ENCODE data around the gene ATF3. TPM values are rescaled to one million over a fixed set of nuclear protein-coding genes. Genes with fewer than 3 reads are reported as not detected.

ATF3 gene
- total and polyA plus RNA-seq, 2 of the 4 experiments (the other 2 are of a cell fraction) = 9.9 to 12.3 TPM

GRCh38 chr1:212582808-212583615 lies 25.5 kb upstream of the ATF3 start:
- ATAC-seq (ENCODE audit: low read depth) (no peak), DNase-seq (no peak)
- TF ChIP-seq SMC3 (IDR thresholded peaks at IDR 0.05; ENCODE audit: low read depth, low read length) (no peak), RAD21 (IDR thresholded peaks at IDR 0.05; ENCODE audit: low read length) (no peak), ELK1 (IDR thresholded peaks at IDR 0.05; ENCODE audit: borderline replicate concordance, low read depth, low read length) (no peak), BHLHE40 (IDR thresholded peaks at IDR 0.05; ENCODE audit: low read depth, low read length) (no peak), MXI1 (IDR thresholded peaks at IDR 0.05; ENCODE audit: borderline replicate concordance, low read depth, low read length) (no peak), RCOR1 (IDR thresholded peaks at IDR 0.05; ENCODE audit: insufficient replicate concordance, low read length) (no peak), CTCF (conservative IDR thresholded peaks at IDR 0.05; ENCODE audit: low read depth, low read length) (no peak), CHD1 (IDR thresholded peaks at IDR 0.05; ENCODE audit: low read depth, low read length) (no peak), POLR2A (IDR thresholded peaks at IDR 0.05; ENCODE audit: low read depth, low read length) (no peak), MAZ (IDR thresholded peaks at IDR 0.05; ENCODE audit: borderline replicate concordance, low read depth, low read length) (no peak), RFX5 (IDR thresholded peaks at IDR 0.05; ENCODE audit: low read depth, low read length) (no peak), FOS (IDR thresholded peaks at IDR 0.05; ENCODE audit: low read depth, low read length) (no peak), NFE2L2 (IDR thresholded peaks at IDR 0.05; ENCODE audit: low read depth, low read length) (no peak), MAFK (IDR thresholded peaks at IDR 0.05; ENCODE audit: low read depth, low read length) (no peak), CEBPB (IDR thresholded peaks at IDR 0.05; ENCODE audit: low read depth, low read length) (no peak)
- TF ChIP-seq, protein P1, sequence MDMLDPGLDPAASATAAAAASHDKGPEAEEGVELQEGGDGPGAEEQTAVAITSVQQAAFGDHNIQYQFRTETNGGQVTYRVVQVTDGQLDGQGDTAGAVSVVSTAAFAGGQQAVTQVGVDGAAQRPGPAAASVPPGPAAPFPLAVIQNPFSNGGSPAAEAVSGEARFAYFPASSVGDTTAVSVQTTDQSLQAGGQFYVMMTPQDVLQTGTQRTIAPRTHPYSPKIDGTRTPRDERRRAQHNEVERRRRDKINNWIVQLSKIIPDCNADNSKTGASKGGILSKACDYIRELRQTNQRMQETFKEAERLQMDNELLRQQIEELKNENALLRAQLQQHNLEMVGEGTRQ (IDR thresholded peaks at IDR 0.05; ENCODE audit: low read depth, low read length) = no peak
- Histone ChIP-seq H2BK20ac (ENCODE audit: low read depth, low read length) (no peak overlapping the region), H4K20me1 (ENCODE audit: insufficient read depth, low read length) (no peaks in the 10 kb centered on the region), H2AFZ (replicated peaks; ENCODE audit: low read length, poor library complexity) (peak overlapping the region; percentile 58), H3K4me1 (ENCODE audit: control insufficient read depth, insufficient read depth, low read length) (peaks cover 8% of the 10 kb centered on the region), H4K8ac (ENCODE audit: low read depth in 2 of 2, low read length in 2 of 2) (no peak overlapping the region), H2BK15ac (ENCODE audit: low read depth, low read length) (no peak overlapping the region), H3K9ac (ENCODE audit: low read depth, low read length) (no peak overlapping the region), H4K5ac (ENCODE audit: low read depth, low read length) (no peak overlapping the region), H4K91ac (ENCODE audit: insufficient read depth, low read depth, low read length) (no peak overlapping the region), H2AK9ac (replicated peaks; ENCODE audit: low read depth, low read length, poor library complexity) (no peak overlapping the region), H3K27ac (ENCODE audit: insufficient read depth, low read length) (no peak overlapping the region), H3K4me3 (ENCODE audit: insufficient read depth, low read depth, low read length) (no peak overlapping the region), H3K14ac (replicated peaks; ENCODE audit: low read depth, low read length) (no peak overlapping the region), H3K9me1 (ENCODE audit: insufficient read depth, low read length) (no peaks in the 10 kb centered on the region; the same call in 1 of the 2 replicates), H3K9me3 (ENCODE audit: control insufficient read depth, insufficient read depth, low read length) (no peaks in the 10 kb centered on the region), H3K4me2 (ENCODE audit: low read depth, low read length) (no peak overlapping the region), H2AK5ac (ENCODE audit: low read depth, low read length) (no peak overlapping the region), H3K27me3 (ENCODE audit: control insufficient read depth, insufficient read depth, low read length) (peaks cover 6% of the 10 kb centered on the region), H2BK5ac (ENCODE audit: low read depth, low read length, poor library complexity, severe bottlenecking) (no peak overlapping the region), H3K79me1 (ENCODE audit: low read depth in 1 of 2, low read length in 2 of 2) (no peaks in the 10 kb centered on the region), H3K23ac (ENCODE audit: low read depth, low read length) (no peak overlapping the region), H3K56ac (ENCODE audit: extremely low read depth, insufficient read depth, low read length) (no peak overlapping the region), H3K36me3 (ENCODE audit: control insufficient read depth, insufficient read depth, low read length) (no peaks in the 10 kb centered on the region), H3K4ac (ENCODE audit: low read depth, low read length) (no peak overlapping the region), H3K18ac (ENCODE audit: low read depth, low read length) (no peak overlapping the region), H2BK120ac (ENCODE audit: low read depth, low read length) (no peak overlapping the region)
- intact Hi-C loops (cut with micrococcal nuclease) = no loop called here
- POLR2A ChIA-PET (ENCODE audit: unreplicated experiment) = no interaction called here
- no TSS peak for BruUV-seq (replicated peaks)
- no CpG with 5 or more reads among the region's 7 CpGs for WGBS, 2 experiments (ENCODE audit: extremely low coverage in 2 of 2, insufficient read length in 1 of 2)
- dilution Hi-C loops (cut with HindIII; ENCODE audit: low sequenced_read_pairs, unreplicated experiment) = no loop called here
- CTCF ChIA-PET = no interaction called here
- in situ Hi-C loops (cut with MboI; ENCODE audit: low sequenced_read_pairs) = no loop called here
